NK-92 (cell line): ENCODE data around the gene GRB14.
"Not testable (repeated sequence)": the region's sequence is repeated elsewhere in the genome, so short reads cannot be mapped to it uniquely, and the experiment has no call there.

Source experiments
- DNase-seq: peaks from one replicate; lab custom pipeline; 2025; ENCODE audit not compliant: unreplicated experiment; lab: John Stamatoyannopoulos, UW

Gene GRB14

GRCh38 chr2:164620873-164621763, at the start of gene GRB14:
TSS of gene GRB14 (minus strand) at chr2:164621482. CDS start at chr2:164621309, 173 bp downstream.
- no peak for DNase-seq

- no peak for DNase-seq
Measured at GRCh38 chr2:164669291-164669690, 48.0 kb upstream of the GRB14 start.

- DNase-seq: no peak
Measured at GRCh38 chr2:164667566-164667965, 46.3 kb upstream of the GRB14 start.

- no peak for DNase-seq
Measured at GRCh38 chr2:164664070-164664469, 42.8 kb upstream of the GRB14 start.

- no peak for DNase-seq
Measured at GRCh38 chr2:164662868-164663631, 41.8 kb upstream of the GRB14 start.

- DNase-seq: no peak
Measured at GRCh38 chr2:164662066-164662465, 40.8 kb upstream of the GRB14 start.

GRCh38 chr2:164661349-164661748, 40.1 kb upstream of the GRB14 start:
- DNase-seq: no peak

- DNase-seq: no peak
Measured at GRCh38 chr2:164657129-164657528, 35.8 kb upstream of the GRB14 start.

- DNase-seq: no peak
Measured at GRCh38 chr2:164655750-164656149, 34.5 kb upstream of the GRB14 start.

- DNase-seq: no peak
Measured at GRCh38 chr2:164655336-164655735, 34.1 kb upstream of the GRB14 start.

GRCh38 chr2:164651361-164651760, 30.1 kb upstream of the GRB14 start:
- no peak for DNase-seq

- DNase-seq: no peak
Measured at GRCh38 chr2:164644036-164644700, 22.9 kb upstream of the GRB14 start.

GRCh38 chr2:164642946-164643555, 21.8 kb upstream of the GRB14 start:
- no peak for DNase-seq

- DNase-seq: no peak
Measured at GRCh38 chr2:164642268-164642667, 21.0 kb upstream of the GRB14 start.

GRCh38 chr2:164628319-164628718, 7.0 kb upstream of the GRB14 start:
- DNase-seq: not testable (repeated sequence)

GRCh38 chr2:164625378-164625971, 4.2 kb upstream of the GRB14 start:
- no peak for DNase-seq

GRCh38 chr2:164624316-164624715, 3.0 kb upstream of the GRB14 start:
- no peak for DNase-seq

- no peak for DNase-seq
Measured at GRCh38 chr2:164622338-164623106, 1.2 kb upstream of the GRB14 start.

- no peak for DNase-seq
Measured at GRCh38 chr2:164621764-164622105, 453 bp upstream of the GRB14 start.

- DNase-seq: no peak
Measured at GRCh38 chr2:164620457-164620856, 825 bp downstream of the GRB14 start.
